HG02884 (cell line): ENCODE measurements around the gene VRK1.

ENCODE experiments used
- ATAC-seq: cut with Tn5 transposase; IDR thresholded peaks from one replicate; pipeline ENCODE4 v1.9.1; 2021; ENCODE audit warnings: mild to moderate bottlenecking, moderate library complexity; ENCODE audit not compliant: unreplicated experiment

The VRK1 gene

DNA sequence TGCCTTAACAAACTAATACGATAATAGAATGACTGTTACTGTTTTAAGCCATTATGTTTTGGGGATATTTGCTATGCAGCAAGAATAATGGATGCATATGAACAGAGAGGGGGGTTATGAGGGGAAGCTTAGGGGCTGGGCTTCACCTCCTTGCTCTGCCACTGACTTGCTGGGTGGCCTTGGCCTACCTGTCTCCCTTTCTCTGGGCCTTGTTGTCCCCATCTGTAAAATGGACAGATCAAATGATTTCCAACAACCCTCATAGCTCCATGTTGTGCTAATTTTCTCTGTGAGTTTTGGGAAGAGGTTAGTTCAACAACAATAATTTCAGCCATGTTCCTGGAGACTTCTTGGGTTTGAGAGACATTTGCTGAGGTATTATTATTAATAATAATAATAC is 119.6 kb downstream of the VRK1 start:
- no peak for ATAC-seq

DNA sequence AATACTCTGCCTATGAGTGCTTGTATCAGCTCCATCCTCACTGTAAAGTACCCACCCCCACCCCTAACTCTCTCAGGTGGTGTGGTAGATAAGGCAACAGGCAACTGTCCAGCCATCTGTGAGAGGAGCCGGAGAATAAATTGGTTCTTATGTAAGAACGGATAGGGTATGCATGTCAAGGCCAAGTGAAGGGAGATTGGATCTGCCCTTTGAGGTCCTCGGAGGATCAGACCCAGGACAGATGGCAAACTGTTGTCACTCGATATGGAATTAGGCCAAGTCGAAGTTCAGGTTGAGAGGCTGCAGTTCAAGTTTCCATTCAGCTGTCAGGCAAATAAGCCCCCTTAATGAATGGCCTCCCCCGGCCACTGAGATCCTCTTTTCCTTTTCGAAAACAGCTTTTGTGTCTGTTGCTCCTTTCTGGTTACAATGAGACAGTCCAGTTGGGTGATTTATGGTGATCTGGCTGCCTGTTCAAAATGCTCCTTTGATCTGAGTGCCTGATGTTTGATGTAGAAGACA is 120.3 kb downstream of the VRK1 start:
- no peak for ATAC-seq

DNA sequence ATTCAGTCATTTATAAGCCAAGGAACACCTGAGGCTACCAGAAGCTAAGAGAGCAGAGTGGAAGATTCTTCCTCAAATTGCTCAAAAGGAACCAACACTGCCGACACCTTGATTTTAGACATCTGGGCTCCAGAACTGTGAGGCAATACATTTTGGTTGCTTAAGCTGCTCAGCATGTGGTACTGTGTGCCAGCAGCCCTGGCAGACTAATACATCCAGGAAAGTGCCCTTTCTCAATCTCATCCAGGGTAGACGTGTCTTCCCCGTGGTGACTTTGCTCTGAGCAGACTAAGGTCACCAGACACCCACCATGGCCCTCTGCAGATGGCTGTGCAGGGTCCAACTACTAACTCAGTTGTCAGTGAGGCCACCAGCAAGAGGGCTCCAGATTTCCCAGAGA is 122.8 kb downstream of the VRK1 start:
- no peak for ATAC-seq

DNA sequence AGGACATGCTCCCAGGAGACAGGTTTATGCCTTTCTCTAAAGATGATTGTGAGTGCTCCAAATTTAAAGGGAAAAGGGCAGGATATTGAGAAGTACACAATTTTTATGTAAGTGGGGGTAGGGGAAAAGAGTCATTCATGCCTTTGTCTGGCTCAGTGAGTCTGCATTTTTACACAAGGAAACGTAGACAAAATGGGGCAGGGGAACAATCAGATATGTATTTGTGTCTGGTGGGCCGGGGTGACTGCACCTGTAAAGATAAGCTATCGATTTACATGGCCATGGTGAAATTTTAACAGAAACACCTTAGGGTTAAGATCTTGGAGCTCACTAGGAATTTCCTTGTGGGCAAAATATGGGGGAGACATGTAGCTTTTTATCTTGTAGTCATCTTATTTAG is 123.6 kb downstream of the VRK1 start:
- ATAC-seq, result no peak

DNA sequence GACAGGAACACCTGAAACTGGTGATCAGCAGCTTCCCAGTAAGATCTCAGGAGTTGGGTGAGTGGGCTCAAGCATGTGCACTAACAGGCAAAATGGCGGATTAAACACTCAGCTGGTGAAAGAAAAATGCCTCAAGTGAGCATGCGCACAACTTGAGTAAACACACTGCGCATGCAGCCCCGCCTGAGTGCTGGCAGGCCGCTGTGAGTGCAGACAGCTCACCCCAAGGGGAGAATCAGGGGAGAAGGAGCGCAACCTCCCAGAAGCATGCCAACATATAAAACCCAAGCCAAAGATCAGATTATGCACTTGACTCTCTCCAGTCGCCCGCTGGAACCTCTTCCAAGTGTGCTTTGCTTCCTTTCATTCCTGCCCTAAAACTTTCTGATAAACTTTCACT is 125.8 kb downstream of the VRK1 start:
- no peak for ATAC-seq

DNA sequence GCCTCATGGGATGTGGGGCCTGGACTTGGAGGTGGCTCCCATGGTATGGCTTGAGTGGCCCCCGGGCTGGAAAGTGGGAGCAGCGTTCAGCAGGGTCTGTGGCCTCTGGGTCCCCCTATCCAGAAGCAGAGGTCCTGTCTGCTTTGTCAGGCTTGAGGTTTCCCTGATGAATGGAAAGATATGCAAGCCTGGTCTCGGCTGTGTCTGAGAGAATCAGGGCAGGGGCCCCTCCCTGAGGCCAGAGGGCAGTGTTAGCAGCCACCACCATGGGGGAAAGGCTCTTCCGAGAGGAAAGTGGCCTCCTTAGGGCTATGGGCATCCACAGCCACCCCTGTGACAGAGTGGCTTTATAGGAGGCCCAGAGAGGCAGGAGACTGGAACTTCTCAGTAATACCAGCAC is 128.2 kb downstream of the VRK1 start:
- no peak for ATAC-seq

DNA sequence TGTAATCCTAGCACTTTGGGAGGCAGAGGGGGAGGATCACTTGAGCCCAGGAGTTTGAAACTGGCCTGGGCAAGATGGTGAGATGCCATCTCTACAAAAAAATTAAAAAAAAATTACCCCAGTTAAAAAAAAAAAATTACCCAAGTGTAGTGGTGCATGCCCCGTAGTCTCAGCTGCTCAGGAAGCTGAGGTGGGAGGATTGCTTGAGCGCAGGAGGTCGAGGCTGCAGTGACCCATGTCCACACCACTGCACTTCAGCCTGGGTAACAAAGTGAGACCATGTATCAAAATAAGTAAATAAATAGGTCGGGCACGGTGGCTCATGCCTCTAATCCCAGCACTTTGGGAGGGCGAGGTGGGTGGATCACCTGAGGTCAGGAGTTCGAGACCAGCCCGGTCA is 128.8 kb downstream of the VRK1 start:
- no peak for ATAC-seq

DNA sequence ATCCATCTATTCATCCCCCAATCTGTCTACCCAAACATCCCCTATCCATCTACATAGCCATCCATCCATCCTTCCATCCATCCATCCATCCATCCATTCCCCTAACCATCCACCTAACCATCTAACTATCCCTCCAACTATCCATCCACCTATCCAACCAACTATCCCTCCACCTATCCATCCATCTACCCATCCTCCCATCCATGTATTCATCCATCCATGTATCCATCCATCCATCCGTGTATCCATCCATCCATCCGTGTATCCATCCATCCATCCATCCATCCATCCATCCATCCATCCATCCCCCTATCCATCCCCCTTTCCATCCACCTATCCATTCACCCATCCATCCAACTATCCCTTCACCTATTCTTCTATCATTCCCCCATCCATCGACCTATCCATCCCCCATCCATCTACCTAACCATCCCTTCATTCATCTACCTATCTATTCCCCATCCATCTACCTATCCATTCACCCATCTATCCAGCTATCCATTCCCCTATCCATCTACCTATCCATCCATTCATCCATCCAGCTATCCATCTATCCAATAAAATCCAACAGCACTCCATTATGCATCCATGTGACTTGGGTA is 131.7 kb downstream of the VRK1 start:
- no peak for ATAC-seq

DNA sequence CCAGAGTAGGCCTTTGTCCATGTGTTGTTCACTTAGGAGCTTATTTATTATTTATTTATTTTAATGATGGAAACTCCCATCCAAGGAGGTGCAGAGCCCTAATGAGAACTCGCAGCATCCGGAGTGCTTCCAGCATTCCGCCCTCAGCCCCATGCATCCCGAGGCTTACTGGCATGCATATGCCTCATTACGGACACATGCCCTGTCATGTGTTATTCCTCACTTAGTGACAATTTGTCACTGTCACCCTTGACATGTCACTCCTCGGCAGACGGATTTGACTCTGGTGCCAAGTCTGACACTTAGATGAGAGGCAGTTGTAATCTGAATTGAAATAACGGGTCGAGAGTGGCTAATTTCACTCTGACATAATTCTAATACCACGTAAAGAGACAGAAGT is 132.8 kb downstream of the VRK1 start:
- no peak for ATAC-seq

DNA sequence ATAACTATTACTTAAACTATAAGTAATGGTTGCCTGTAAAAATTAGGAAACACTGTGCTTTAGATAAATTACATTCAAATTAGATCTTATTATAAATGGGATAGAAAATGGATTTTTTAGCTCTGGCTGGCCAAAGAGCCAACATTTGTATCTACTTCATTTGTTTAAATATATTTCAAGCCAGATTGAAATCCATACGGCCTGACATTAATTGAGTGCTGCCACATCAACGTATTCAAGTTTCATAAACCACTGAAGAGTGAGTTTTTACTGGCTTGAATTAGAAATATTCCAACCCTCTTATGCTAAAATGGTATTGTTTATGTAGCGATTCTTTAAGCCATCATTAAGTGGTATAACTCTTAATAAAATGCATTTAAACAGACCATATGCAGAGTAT is 133.3 kb downstream of the VRK1 start:
- no peak for ATAC-seq
